Suprapubic skin (tissue), 4 donors: Measurements from ENCODE around the gene CDK13. TPM values are rescaled to one million over a fixed set of nuclear protein-coding genes. Genes with fewer than 3 reads are reported as not detected.

Experiments
- DNase-seq, 2 donors: peaks; one replicate each; pipeline ENCODE4 v3.0.0-alpha.2; 2019; ENCODE audit warnings: low spot score in 2 of 2
- H3K27ac ChIP-seq: fragments of 200-600 bp; sonication (generic); one replicate; pipeline ENCODE4 v1.5.1; 2019
- H3K27me3 ChIP-seq: fragments of 200-600 bp; sonication (generic); one replicate; pipeline ENCODE4 v1.5.1; 2019
- H3K36me3 ChIP-seq: fragments of 200-600 bp; sonication (generic); one replicate; pipeline ENCODE4 v1.5.1; 2019
- H3K4me1 ChIP-seq: fragments of 200-600 bp; sonication (generic); one replicate; pipeline ENCODE4 v1.5.1; 2019
- H3K4me3 ChIP-seq: fragments of 200-600 bp; sonication (generic); one replicate; pipeline ENCODE4 v1.5.1; 2019; ENCODE audit warnings: mild to moderate bottlenecking
- H3K9me3 ChIP-seq: fragments of 200-600 bp; sonication (generic); one replicate; pipeline ENCODE4 v1.5.1; 2019
- CTCF ChIP-seq, 2 donors: fragments of 200-600 bp in 1 of 2; fragments of 450-650 bp in 1 of 2; sonication (generic) in 1 of 2; IDR thresholded peaks; one replicate each; pipeline ENCODE4 v1.5.1; 2016 to 2019; ENCODE audit warnings: antibody characterized with exemption in 2 of 2, mild to moderate bottlenecking in 1 of 2, moderate library complexity in 1 of 2
- EP300 ChIP-seq: sonication (generic); formaldehyde crosslinking; IDR thresholded peaks from one replicate; pipeline ENCODE4 v1.6.1; 2017; ENCODE audit warnings: antibody characterized with exemption
- POLR2A ChIP-seq, 2 donors: fragments of 450-650 bp; IDR thresholded peaks; one replicate each; pipeline ENCODE4 v1.6.1; 2017; ENCODE audit warnings: antibody characterized with exemption in 2 of 2, mild to moderate bottlenecking in 2 of 2, moderate library complexity in 2 of 2
- POLR2AphosphoS5 ChIP-seq, 3 donors: sonication (generic); formaldehyde crosslinking; IDR thresholded peaks; one replicate each; pipeline ENCODE4 v1.6.1; 2017; ENCODE audit warnings: antibody characterized with exemption in 3 of 3
- WGBS: methylation state at CpG from one replicate; pipeline ENCODE4 v1.1.5; 2018; 5-methylcytosine and 5-hydroxymethylcytosine counted together
- total RNA-seq, 4 donors: library from RNA; depleted of rRNA; stranded (reverse); fragments of >200 nt; gene quantifications; one replicate each; pipeline ENCODE4 v1.1.0, GENCODE V29; 2016

The CDK13 gene
- total RNA-seq, 4 donors from 2014 or later, result 47.1 to 123 (median 75.5) TPM

GRCh38 chr7:39973801-39974200 is 23.7 kb downstream of the CDK13 start:
- no peak for TF ChIP-seq POLR2A (IDR thresholded peaks at IDR 0.05)
- no peak for TF ChIP-seq POLR2AphosphoS5 (IDR thresholded peaks at IDR 0.05)
- TF ChIP-seq CTCF (IDR thresholded peaks at IDR 0.05), result no peak
- TF ChIP-seq EP300, result no peak
- no peaks in the 10 kb centered on the region for H3K9me3 ChIP-seq
- H3K27me3 ChIP-seq, result no peaks in the 10 kb centered on the region
- WGBS, result 79% methylated on average over 2 of the region's 2 CpGs
- peaks cover 27% of the 10 kb centered on the region for H3K4me1 ChIP-seq
- H3K4me3 ChIP-seq, result no peak overlapping the region
- no peaks in the 10 kb centered on the region for H3K36me3 ChIP-seq
- no peak overlapping the region for H3K27ac ChIP-seq
- DNase-seq, result no peak

- no peak overlapping the region for H3K4me3 ChIP-seq
- H3K27ac ChIP-seq, result no peak overlapping the region
- H3K27me3 ChIP-seq, result no peaks in the 10 kb centered on the region
- H3K4me1 ChIP-seq, result peaks cover 26% of the 10 kb centered on the region
- no peaks in the 10 kb centered on the region for H3K9me3 ChIP-seq
- H3K36me3 ChIP-seq, result no peaks in the 10 kb centered on the region
- 45% methylated on average over 3 of the region's 3 CpGs for WGBS
- no peak for DNase-seq
- no peak for TF ChIP-seq POLR2A (IDR thresholded peaks at IDR 0.05)
- no peak for TF ChIP-seq CTCF (IDR thresholded peaks at IDR 0.05)
- no peak for TF ChIP-seq POLR2AphosphoS5 (IDR thresholded peaks at IDR 0.05)
- TF ChIP-seq EP300, result no peak
Observed at GRCh38 chr7:39978230-39978934, 28.3 kb downstream of the CDK13 start.

GRCh38 chr7:39979406-39980073 is 29.5 kb downstream of the CDK13 start:
- H3K36me3 ChIP-seq, result no peaks in the 10 kb centered on the region

GRCh38 chr7:39985398-39985918 is 35.4 kb downstream of the CDK13 start:
- TF ChIP-seq CTCF (IDR thresholded peaks at IDR 0.05) (no peak), EP300 (no peak), POLR2AphosphoS5 (IDR thresholded peaks at IDR 0.05) (no peak), POLR2A (IDR thresholded peaks at IDR 0.05) (no peak)
- no peak for DNase-seq
- peaks cover 30% of the 10 kb centered on the region for H3K4me1 ChIP-seq
- no peaks in the 10 kb centered on the region for H3K9me3 ChIP-seq
- no peak overlapping the region for H3K4me3 ChIP-seq
- WGBS, result 65% methylated on average over 4 of the region's 4 CpGs
- no peak overlapping the region for H3K27ac ChIP-seq
- H3K36me3 ChIP-seq, result peaks cover 6% of the 10 kb centered on the region
- no peaks in the 10 kb centered on the region for H3K27me3 ChIP-seq

More at GRCh38 chr7:39979406-39980073, 29.5 kb downstream of the CDK13 start:
- Histone ChIP-seq H3K9me3 (no peaks in the 10 kb centered on the region), H3K27ac (no peak overlapping the region), H3K4me1 (peaks cover 32% of the 10 kb centered on the region), H3K4me3 (no peak overlapping the region), H3K27me3 (no peaks in the 10 kb centered on the region)
- 77% methylated on average over 8 of the region's 8 CpGs for WGBS
- TF ChIP-seq POLR2A (IDR thresholded peaks at IDR 0.05), result no peak
- no peak for TF ChIP-seq POLR2AphosphoS5 (IDR thresholded peaks at IDR 0.05)
- no peak for DNase-seq

- Histone ChIP-seq H3K9me3 (no peaks in the 10 kb centered on the region), H3K4me1 (peaks cover 30% of the 10 kb centered on the region), H3K27ac (no peak overlapping the region), H3K36me3 (peaks cover 14% of the 10 kb centered on the region), H3K27me3 (no peaks in the 10 kb centered on the region), H3K4me3 (no peak overlapping the region)
- WGBS, result 57% methylated on average over 9 of the region's 9 CpGs
- DNase-seq, result no peak
- TF ChIP-seq POLR2A (IDR thresholded peaks at IDR 0.05), result no peak
- TF ChIP-seq EP300, result no peak
- no peak for TF ChIP-seq POLR2AphosphoS5 (IDR thresholded peaks at IDR 0.05)
- no peak for TF ChIP-seq CTCF (IDR thresholded peaks at IDR 0.05)
Observed at GRCh38 chr7:39987641-39988347, 37.7 kb downstream of the CDK13 start.
